H9 (cell line): ENCODE data around the gene NRXN3. TPM values are rescaled to one million over a fixed set of nuclear protein-coding genes. Genes with fewer than 3 reads are reported as not detected.

Source experiments
- DNase-seq: peaks from one replicate; pipeline ENCODE4 v3.0.0-alpha.2; 2017
- H2AFZ ChIP-seq: one replicate; pipeline ENCODE4 v1.6.1; 2013; ENCODE audit warnings: mild to moderate bottlenecking, low read length, control low read depth, moderate library complexity
- H2AK5ac ChIP-seq: 2 replicates; pipeline ENCODE4 v1.6.1; 2013; ENCODE audit warnings: low read length, control low read depth, mixed read lengths; ENCODE audit not compliant: insufficient read length
- H2BK120ac ChIP-seq: one replicate; pipeline ENCODE4 v1.6.1; 2013; ENCODE audit warnings: low read depth, mild to moderate bottlenecking, low read length, control low read depth, inconsistent platforms; ENCODE audit not compliant: poor library complexity, severe bottlenecking
- H2BK12ac ChIP-seq: 2 replicates; pipeline ENCODE4 v1.6.1; 2013; ENCODE audit warnings: low read length, control low read depth, mixed read lengths, low read depth; ENCODE audit not compliant: insufficient read length
- H2BK15ac ChIP-seq: 2 replicates; pipeline ENCODE4 v1.6.1; 2013; ENCODE audit warnings: low read depth, low read length, control low read depth
- H2BK20ac ChIP-seq: one replicate; pipeline ENCODE4 v1.6.1; 2013; ENCODE audit warnings: low read depth, mild to moderate bottlenecking, low read length, control low read depth, inconsistent platforms; ENCODE audit not compliant: poor library complexity, severe bottlenecking
- H2BK5ac ChIP-seq: 2 replicates; pipeline ENCODE4 v1.6.1; 2013; ENCODE audit warnings: low read length, control low read depth, mixed read lengths; ENCODE audit not compliant: insufficient read length
- H3K14ac ChIP-seq: 2 replicates; pipeline ENCODE4 v1.6.1; 2013; ENCODE audit warnings: low read length, control low read depth; ENCODE audit not compliant: insufficient read depth
- H3K18ac ChIP-seq: 2 replicates; pipeline ENCODE4 v1.6.1; 2013; ENCODE audit warnings: low read depth, mild to moderate bottlenecking, mixed read lengths, low read length, control low read depth; ENCODE audit not compliant: insufficient read length
- H3K23ac ChIP-seq: 2 replicates; pipeline ENCODE4 v1.6.1; 2013; ENCODE audit warnings: low read length, control low read depth, mixed read lengths, low read depth; ENCODE audit not compliant: insufficient read length
- H3K23me2 ChIP-seq: 2 replicates; pipeline ENCODE4 v1.6.1; 2013; ENCODE audit warnings: low read depth, mild to moderate bottlenecking, mixed read lengths, low read length, control low read depth; ENCODE audit not compliant: insufficient read length, poor library complexity, severe bottlenecking
- H3K27ac ChIP-seq: 2 replicates; pipeline ENCODE4 v1.5.1; 2013; ENCODE audit warnings: low read length, control low read depth, mixed read lengths, low read depth; ENCODE audit not compliant: insufficient read length
- H3K27me3 ChIP-seq: 2 replicates; pipeline ENCODE4 v1.6.1; 2013; ENCODE audit warnings: low read length, control low read depth, inconsistent platforms; ENCODE audit not compliant: insufficient read depth
- H3K4ac ChIP-seq: 2 replicates; pipeline ENCODE4 v1.6.1; 2013; ENCODE audit warnings: low read depth, mild to moderate bottlenecking, control low read depth, inconsistent platforms, low read length, moderate library complexity
- H3K4me1 ChIP-seq: 2 replicates; pipeline ENCODE4 v1.6.1; 2013; ENCODE audit warnings: low read length, control low read depth, inconsistent platforms; ENCODE audit not compliant: insufficient read depth
- H3K4me2 ChIP-seq: 2 replicates; pipeline ENCODE4 v1.6.1; 2013; ENCODE audit warnings: low read length, control low read depth, mixed read lengths; ENCODE audit not compliant: insufficient read length, insufficient read depth
- H3K56ac ChIP-seq: 2 replicates; pipeline ENCODE4 v1.6.1; 2013; ENCODE audit warnings: low read depth, mild to moderate bottlenecking, mixed read lengths, low read length, control low read depth; ENCODE audit not compliant: insufficient read length
- H3K79me1 ChIP-seq: 2 replicates; pipeline ENCODE4 v1.6.1; 2013; ENCODE audit warnings: low read depth, mild to moderate bottlenecking, moderate library complexity, low read length, control low read depth, inconsistent platforms; ENCODE audit not compliant: insufficient read depth, poor library complexity, severe bottlenecking
- H3K79me2 ChIP-seq: 2 replicates; pipeline ENCODE4 v1.6.1; 2013; ENCODE audit warnings: low read length, control low read depth, inconsistent platforms; ENCODE audit not compliant: insufficient read depth
- H3K9ac ChIP-seq: 2 replicates; pipeline ENCODE4 v1.6.1; 2013; ENCODE audit warnings: low read length, control low read depth, mixed read lengths; ENCODE audit not compliant: insufficient read length; ENCODE audit errors: extremely low read depth
- H3K9me3 ChIP-seq: one replicate; pipeline ENCODE4 v1.6.1; 2013; ENCODE audit warnings: low read depth, low read length, inconsistent platforms; ENCODE audit not compliant: control insufficient read depth
- H3T11ph ChIP-seq: one replicate; pipeline ENCODE4 v1.6.1; 2013; ENCODE audit warnings: mild to moderate bottlenecking, low read length, control low read depth, inconsistent platforms
- H4K20me1 ChIP-seq: one replicate; pipeline ENCODE4 v1.6.1; 2013; ENCODE audit not compliant: control insufficient read depth, insufficient read length, insufficient read depth
- H4K5ac ChIP-seq: 2 replicates; pipeline ENCODE4 v1.6.1; 2013; ENCODE audit warnings: low read depth, mild to moderate bottlenecking, mixed read lengths, low read length, control low read depth; ENCODE audit not compliant: insufficient read length
- H4K8ac ChIP-seq: replicated peaks from 2 replicates; pipeline ENCODE4 v1.6.1; 2013; ENCODE audit warnings: low read length, control low read depth, mixed read lengths, low read depth; ENCODE audit not compliant: insufficient read length
- H4K91ac ChIP-seq: 2 replicates; pipeline ENCODE4 v1.6.1; 2013; ENCODE audit warnings: low read depth, mild to moderate bottlenecking, moderate library complexity, mixed read lengths, low read length, control low read depth; ENCODE audit not compliant: insufficient read length
- H3K27ac Mint-ChIP-seq, 3 experiments: 2 replicates in 2 of 3; 3 replicates in 1 of 3; pipeline ENCODE4 v1.8.0; 2020 to 2021; ENCODE audit warnings: mixed read lengths in 3 of 3, mild to moderate bottlenecking in 1 of 3, moderate library complexity in 1 of 3
- H3K27me3 Mint-ChIP-seq: 2 replicates; pipeline ENCODE4 v1.8.0; 2021; ENCODE audit warnings: low read depth, mild to moderate bottlenecking, moderate library complexity, mixed read lengths
- H3K36me3 Mint-ChIP-seq, 3 experiments: 2 replicates in 2 of 3; 3 replicates in 1 of 3; pipeline ENCODE4 v1.8.0; 2020 to 2021; ENCODE audit warnings: low read depth in 3 of 3, mixed read lengths in 3 of 3; ENCODE audit not compliant: insufficient read depth in 1 of 3
- H3K4me1 Mint-ChIP-seq, 2 experiments: 2 replicates each; pipeline ENCODE4 v1.8.0; 2020; ENCODE audit warnings: mixed read lengths in 2 of 2
- H3K4me3 Mint-ChIP-seq, 2 experiments: 2 replicates in 1 of 2; 3 replicates in 1 of 2; pipeline ENCODE4 v1.8.0; 2020 to 2021; ENCODE audit warnings: mild to moderate bottlenecking in 2 of 2, mixed read lengths in 2 of 2, moderate library complexity in 1 of 2
- H3K9me3 Mint-ChIP-seq, 2 experiments: 2 replicates in 1 of 2; 3 replicates in 1 of 2; pipeline ENCODE4 v1.8.0; 2020; ENCODE audit warnings: mild to moderate bottlenecking in 2 of 2, mixed read lengths in 2 of 2, moderate library complexity in 1 of 2
- CTCF ChIP-seq: fragments of 200-600 bp; sonication (generic); conservative IDR thresholded peaks from 3 replicates; pipeline ENCODE4 v1.8.0; 2021; ENCODE audit warnings: antibody characterized with exemption, mild to moderate bottlenecking
- WGBS: extraction: QIAGEN DNeasy Blood & Tissue Kit; methylation state at CpG from one replicate; pipeline ENCODE4 v1.1.7; 2013; ENCODE audit warnings: missing lambda C conversion rate, low lambda C conversion rate, mixed read lengths; ENCODE audit not compliant: insufficient read length; ENCODE audit errors: extremely low coverage; 5-methylcytosine and 5-hydroxymethylcytosine counted together
- total RNA-seq: library from RNA; stranded (reverse); gene quantifications from 2 replicates; pipeline ENCODE4 v1.2.1, GENCODE V29; 2021

Gene NRXN3
- total RNA-seq, 1 experiment from 2014 or later = 1.8 TPM

- DNase-seq = no peak
- Histone ChIP-seq H2BK15ac (no peak overlapping the region), H3K23ac (no peak overlapping the region), H2BK5ac (no peak overlapping the region), H3K23me2 (no peaks in the 10 kb centered on the region), H2BK120ac (no peak overlapping the region), H3K79me2 (no peaks in the 10 kb centered on the region), H4K91ac (no peak overlapping the region), H3K56ac (no peak overlapping the region), H3K9me3 (no peaks in the 10 kb centered on the region), H3K79me1 (no peaks in the 10 kb centered on the region), H2BK20ac (no peak overlapping the region), H3K27me3 (no peaks in the 10 kb centered on the region), H3K4me1 (no peaks in the 10 kb centered on the region), H2AK5ac (no peak overlapping the region), H4K5ac (no peak overlapping the region), H3K9ac (no peak overlapping the region), H3K14ac (no peak overlapping the region), H3T11ph (no peak overlapping the region), H3K4me2 (no peak overlapping the region), H4K8ac (no peak overlapping the region), H3K18ac (no peak overlapping the region), H3K4ac (no peak overlapping the region), H2BK12ac (no peak overlapping the region), H3K27ac (no peak overlapping the region), H2AFZ (no peak overlapping the region), H4K20me1 (no peaks in the 10 kb centered on the region)
- H3K4me1 Mint-ChIP-seq = peaks cover 9 to 16% of the 10 kb centered on the region in 2 experiments
- TF ChIP-seq CTCF = no peak
- H3K9me3 Mint-ChIP-seq = 0 out of 5 replicates have a peak, but pooled peaks cover 0 to 4% of the 10 kb centered on the region in 2 experiments
- peaks cover 5% of the 10 kb centered on the region for H3K27me3 Mint-ChIP-seq
- H3K27ac Mint-ChIP-seq = peak overlapping the region in 1 of 3 experiments; percentile 41; a peak in 3 of 7 replicates
- no CpG with 5 or more reads among the region's 3 CpGs for WGBS
- no peak overlapping the region for H3K4me3 Mint-ChIP-seq
- H3K36me3 Mint-ChIP-seq = peaks cover 0 to 3% (median 0%) of the 10 kb centered on the region in 3 experiments; a peak in 1 of 7 replicates
These were observed 58.6 kb downstream of the NRXN3 start for GRCh38 chr14:78228702-78229327.
